Stimulated activated CD4-positive, alpha-beta T cell treated with anti-CD3 and anti-CD28 coated beads, TNF-alpha, amount 100 ng/mL, for 4 hours (primary cell): ENCODE data around the gene BST1.
A peak's percentile ranks its signal among the peaks of the same experiment; 100 is the strongest.

Experiments used
- DNase-seq, 3 experiments: peaks; one replicate each; pipeline ENCODE4 v3.0.0-alpha.2; 2020; ENCODE audit warnings: low read depth in 3 of 3

Gene BST1

GRCh38 chr4:15676039-15676438 is 26.8 kb upstream of the BST1 start:
- DNase-seq, result no peak

GRCh38 chr4:15676899-15677298 is 26.0 kb upstream of the BST1 start:
- no peak for DNase-seq

DNA sequence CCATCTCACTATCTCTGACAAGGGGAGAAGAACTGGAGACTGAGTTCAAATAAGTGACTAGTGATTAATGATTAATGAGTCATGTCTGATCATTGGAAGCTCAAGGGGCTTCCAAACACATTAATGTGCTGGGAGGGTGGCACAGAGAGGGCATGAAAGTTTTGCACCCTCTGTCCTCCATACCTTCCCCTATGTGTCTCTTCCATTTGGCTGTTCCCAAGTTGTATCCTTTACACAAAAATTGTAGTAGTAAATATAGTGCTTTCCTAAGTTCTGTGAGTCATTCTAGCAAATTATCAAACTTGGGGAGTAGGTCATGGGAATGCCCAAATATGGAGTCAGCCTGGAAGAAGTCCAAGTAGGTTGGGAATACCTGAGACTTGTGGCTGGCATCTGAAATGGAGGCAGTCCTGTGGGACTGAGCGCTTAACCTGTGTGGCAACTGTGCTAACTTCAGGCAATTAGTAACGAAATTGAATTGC is 25.3 kb upstream of the BST1 start:
- DNase-seq, result no peak

DNA sequence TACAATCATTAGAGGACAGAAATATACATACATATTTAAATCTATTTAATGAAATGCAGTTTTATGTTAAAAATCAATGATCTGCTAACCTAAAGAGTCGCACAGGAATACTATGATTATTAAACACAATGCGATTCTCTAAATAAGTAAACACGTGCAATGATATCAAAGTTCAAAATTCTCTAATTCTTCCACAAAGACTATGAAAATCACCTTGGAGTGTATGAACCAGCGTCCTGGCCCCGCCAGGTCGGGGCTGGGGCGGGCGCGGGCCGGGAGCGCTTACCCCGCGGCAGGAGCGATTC is 21.8 kb upstream of the BST1 start:
- DNase-seq, result no peak

DNA sequence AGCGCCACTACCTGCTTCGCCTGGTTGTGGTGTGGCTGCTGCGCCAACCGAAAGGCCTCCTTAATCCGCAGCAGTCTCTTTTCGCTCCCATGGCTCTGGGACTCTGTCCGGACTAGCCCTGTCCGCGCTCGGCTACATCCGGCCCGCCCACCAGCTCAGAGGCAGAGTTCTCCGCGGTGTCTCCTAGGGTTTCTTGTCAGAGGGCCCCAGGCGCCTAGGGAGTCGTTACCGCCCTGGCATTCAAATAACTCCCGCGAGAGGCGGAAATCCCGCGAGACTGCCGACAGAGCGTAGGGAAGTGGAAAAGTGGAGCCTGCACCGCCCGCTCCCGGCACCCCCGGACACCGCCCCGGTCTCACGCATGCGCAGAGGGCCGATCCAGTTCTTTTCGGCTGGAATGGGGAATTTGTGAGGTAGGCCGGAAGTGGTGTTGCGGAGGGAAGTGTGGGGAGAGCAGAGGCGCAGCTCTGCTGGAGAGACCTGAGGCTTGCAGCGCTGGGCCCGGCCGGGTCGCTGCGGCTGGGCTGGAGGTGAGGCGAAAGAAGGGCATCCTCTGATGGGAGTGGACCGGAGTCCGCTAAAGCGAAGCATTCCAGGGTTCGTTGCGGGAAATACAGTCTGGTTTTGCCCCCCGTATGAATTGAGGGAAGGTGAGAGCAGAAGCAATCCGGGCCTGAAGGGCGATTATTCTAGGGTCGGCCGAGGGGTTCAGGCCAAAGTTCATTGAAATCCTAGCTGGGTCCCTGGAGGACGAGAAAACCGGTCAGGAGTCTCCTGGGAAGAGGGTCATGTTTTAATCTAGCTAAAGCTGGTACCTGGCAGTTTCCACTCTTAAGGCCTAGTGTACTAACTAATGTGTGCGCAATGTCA is 21.3 kb upstream of the BST1 start, which contains the start of gene FAM200B:
Gene FAM200B, plus strand, starts transcription at position 456 of the 870 bp plus-strand sequence. CDS start 5,151 bp downstream, outside the sequence.
- peak; percentile 96 to 99 (median 96) for DNase-seq

GRCh38 chr4:15682242-15683142 is 20.4 kb upstream of the BST1 start:
- DNase-seq, result no peak

GRCh38 chr4:15683143-15683495 is 19.7 kb upstream of the BST1 start:
- no peak for DNase-seq

- DNase-seq, result no peak
These were observed 18.4 kb upstream of the BST1 start for GRCh38 chr4:15684498-15684897.

GRCh38 chr4:15688051-15688450 is 14.8 kb upstream of the BST1 start:
- DNase-seq, result no peak

GRCh38 chr4:15689540-15689939 is 13.3 kb upstream of the BST1 start:
- no peak for DNase-seq

DNA sequence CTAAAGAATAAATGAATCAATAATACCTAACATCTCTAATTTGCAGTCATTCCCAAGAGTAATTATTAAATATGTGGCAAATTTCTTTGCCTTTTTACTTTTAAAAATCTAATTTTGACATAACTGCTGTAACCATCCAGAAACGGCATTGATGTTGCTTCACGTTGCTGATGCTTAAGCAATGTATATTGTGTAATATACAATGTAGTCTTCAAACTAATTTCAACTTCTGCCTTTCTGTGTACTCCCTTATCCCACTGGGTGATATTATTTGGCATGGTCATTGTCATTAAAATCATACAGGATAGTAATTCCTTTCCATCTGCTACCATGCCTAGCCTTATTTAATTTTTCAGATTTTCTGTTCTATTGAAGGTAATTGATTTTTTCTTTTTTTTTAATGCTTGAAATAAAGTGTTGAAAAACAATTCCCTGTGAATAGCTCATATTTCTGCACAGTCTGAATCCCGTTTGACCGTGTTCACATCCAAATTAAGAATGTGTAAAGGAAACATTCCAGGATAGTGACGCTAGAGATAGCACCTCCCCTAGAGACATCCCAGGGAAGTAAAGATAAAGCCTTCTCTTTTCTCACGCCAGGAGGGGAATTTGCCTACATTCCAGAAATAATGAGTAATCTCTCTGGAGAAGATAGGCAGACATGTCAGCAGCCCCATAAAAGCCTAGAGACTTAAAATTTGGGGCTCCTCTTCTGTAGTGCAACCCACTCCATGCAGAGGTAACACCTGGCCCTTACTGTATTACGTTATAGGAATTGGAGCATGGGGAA is 12.7 kb upstream of the BST1 start:
- no peak for DNase-seq

GRCh38 chr4:15691346-15692135 is 11.3 kb upstream of the BST1 start:
- DNase-seq, result no peak

GRCh38 chr4:15692602-15693001 is 10.3 kb upstream of the BST1 start:
- no peak for DNase-seq

DNA sequence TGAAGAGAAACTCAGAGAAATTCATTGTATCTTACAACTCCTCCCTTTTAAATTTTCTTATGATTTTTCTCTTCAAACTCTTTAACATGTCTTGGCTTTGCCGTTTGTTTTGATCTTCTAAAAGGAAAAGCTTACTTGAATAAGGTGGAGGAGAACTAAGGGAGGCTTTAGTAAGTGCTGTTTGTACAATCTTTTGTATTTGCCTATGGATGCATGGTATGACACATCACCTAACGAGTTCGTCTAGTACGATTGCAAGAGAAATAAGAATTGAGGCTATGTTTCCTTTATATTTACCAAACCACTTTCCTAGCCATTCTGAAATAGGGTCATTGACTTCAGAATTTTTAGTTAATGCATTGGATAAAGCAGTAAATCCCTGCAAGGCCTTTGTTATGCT is 8.4 kb upstream of the BST1 start:
- DNase-seq, result no peak

DNA sequence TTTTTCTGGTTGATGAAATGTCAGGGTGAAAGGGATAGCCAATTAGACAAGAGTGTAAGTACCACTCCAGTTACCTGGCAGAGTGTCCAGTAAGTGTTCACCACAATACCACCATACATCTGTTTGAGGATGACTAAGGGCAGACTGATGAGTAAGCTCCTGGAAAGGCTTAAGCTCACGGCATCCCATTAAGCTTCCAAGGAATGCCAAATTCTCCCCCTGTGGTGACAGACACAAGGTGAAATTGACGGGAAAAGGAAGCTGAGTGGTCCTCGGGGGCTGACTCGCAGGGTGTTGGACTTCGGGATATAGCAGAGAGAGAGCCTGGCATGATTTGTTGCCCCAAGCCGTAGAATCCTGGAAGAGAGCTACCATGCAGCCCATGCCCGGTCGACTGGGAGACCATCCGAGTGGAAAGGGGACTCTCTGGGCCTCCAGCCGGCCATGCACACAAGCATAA is 7.6 kb upstream of the BST1 start:
- DNase-seq, result no peak

GRCh38 chr4:15695729-15696128 is 7.1 kb upstream of the BST1 start:
- no peak for DNase-seq

DNA sequence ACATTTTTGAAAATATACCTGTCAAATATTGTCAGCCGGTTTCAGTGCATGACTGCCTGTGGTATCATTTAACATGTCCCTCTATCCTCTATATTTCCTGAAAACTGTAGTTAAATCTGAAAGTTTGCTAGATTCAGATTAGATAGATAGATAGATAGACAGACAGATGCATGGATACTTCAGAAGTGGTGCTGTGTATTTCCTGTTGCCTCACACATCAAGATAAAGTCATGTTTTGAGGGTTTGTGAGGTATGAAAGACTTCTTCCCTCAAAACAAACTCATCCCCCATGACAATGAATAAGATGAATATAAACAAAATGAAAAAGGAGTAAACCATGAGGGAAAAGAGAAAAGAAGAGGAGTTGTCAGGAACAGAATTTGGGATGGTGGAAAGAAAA is 6.0 kb upstream of the BST1 start:
- no peak for DNase-seq

DNA sequence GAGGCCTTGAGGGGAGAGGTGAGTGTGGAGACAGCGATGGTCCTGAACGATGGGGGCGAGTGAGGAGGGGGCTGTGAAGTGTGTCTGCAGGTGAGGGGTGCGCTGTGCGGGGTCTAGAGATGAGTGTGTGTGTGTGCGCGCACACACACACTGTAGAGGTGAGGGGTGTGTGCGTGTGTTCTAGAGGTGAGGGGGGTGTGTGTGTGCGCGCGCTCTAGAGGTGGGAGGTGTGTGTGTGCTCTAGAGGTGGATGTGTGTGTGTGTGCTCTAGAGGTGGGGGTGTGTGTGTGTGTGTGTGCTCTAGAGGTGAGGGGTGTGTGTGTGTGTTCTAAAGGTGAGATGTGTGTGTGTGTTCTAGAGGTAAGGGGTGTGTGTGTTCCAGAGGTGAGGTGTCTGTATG is 574 bp downstream of the BST1 start:
- DNase-seq, result no peak

DNA sequence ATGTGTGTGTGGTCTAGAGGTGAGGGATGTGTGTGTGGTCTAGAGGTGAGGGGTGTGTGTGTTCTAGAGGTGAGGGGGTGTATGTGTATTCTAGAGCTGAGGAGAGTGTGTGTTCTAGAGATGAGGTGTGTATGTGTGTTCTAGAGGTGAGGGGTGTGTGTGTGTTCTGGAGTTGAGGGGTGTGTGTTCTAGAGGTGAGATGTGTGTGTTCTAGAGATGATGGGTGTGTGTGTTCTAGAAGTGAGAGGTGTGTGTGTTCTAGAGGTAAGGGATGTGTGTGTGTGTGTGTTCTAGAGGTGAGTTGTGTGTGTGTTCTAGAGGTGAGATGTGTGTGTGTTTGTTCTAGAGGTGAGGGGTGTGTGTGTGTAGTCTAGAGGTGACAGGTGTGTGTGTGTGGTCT is 1.3 kb downstream of the BST1 start:
- no peak for DNase-seq

- DNase-seq, result no peak
These were observed 3.9 kb downstream of the BST1 start for GRCh38 chr4:15706646-15707362.

GRCh38 chr4:15707363-15707715 is 4.5 kb downstream of the BST1 start:
- DNase-seq, result no peak
